ENCODE measurements around the gene SBK3. TPM values are rescaled to one million over a fixed set of nuclear protein-coding genes. Genes with fewer than 3 reads are reported as not detected.

SBK3 gene
- total RNA-seq, 1 donor from 2014 or later, result not detected

Other genes with a start within 250 kb of the SBK3 start
- 1.1 TPM for gene TMEM150B, start 220.2 kb downstream of the SBK3 start, total RNA-seq
- 17.0 TPM for gene KMT5C, start 205.7 kb downstream of the SBK3 start, total RNA-seq
- gene COX6B2, start 190.8 kb downstream of the SBK3 start, total RNA-seq, result 3.1 TPM
- gene GARIN5B, start 182.3 kb downstream of the SBK3 start, total RNA-seq, result not detected
- gene IL11, start 175.1 kb downstream of the SBK3 start, total RNA-seq, result 0.30 TPM
- gene TMEM190, start 168.7 kb downstream of the SBK3 start, total RNA-seq, result not detected
- gene TMEM238, start 161.3 kb downstream of the SBK3 start, total RNA-seq, result 0.30 TPM
- gene RPL28, start 159.6 kb downstream of the SBK3 start, total RNA-seq, result 377 TPM
- 25.4 TPM for gene UBE2S, start 137.8 kb downstream of the SBK3 start, total RNA-seq
- gene SHISA7, start 102.2 kb downstream of the SBK3 start, total RNA-seq, result 0.10 TPM
- gene ISOC2, start 83.9 kb downstream of the SBK3 start, total RNA-seq, result 23.0 TPM
- not detected for gene C19orf85, start 80.8 kb downstream of the SBK3 start, total RNA-seq
- 1.1 TPM for gene ZNF628, start 68.9 kb downstream of the SBK3 start, total RNA-seq
- 6.1 TPM for gene NAT14, start 60.4 kb downstream of the SBK3 start, total RNA-seq
- 16.5 TPM for gene SSC5D, start 57.1 kb downstream of the SBK3 start, total RNA-seq
- gene SBK2, start 8.4 kb downstream of the SBK3 start, total RNA-seq, result not detected
- gene ZNF579, start 35.3 kb upstream of the SBK3 start, total RNA-seq, result 2.2 TPM
- 3.2 TPM for gene FIZ1, start 54.0 kb upstream of the SBK3 start, total RNA-seq
- gene ZNF524, start 54.7 kb upstream of the SBK3 start, total RNA-seq, result 6.4 TPM
- gene ZNF865, start 60.1 kb upstream of the SBK3 start, total RNA-seq, result 2.1 TPM
- 3.2 TPM for gene ZNF784, start 79.0 kb upstream of the SBK3 start, total RNA-seq
- 4.0 TPM for gene ZNF580, start 95.5 kb upstream of the SBK3 start, total RNA-seq
- 12.4 TPM for gene ZNF581, start 98.1 kb upstream of the SBK3 start, total RNA-seq
- gene CCDC106, start 102.7 kb upstream of the SBK3 start, total RNA-seq, result 4.2 TPM
- gene U2AF2, start 109.5 kb upstream of the SBK3 start, total RNA-seq, result 64.1 TPM
- 20.8 TPM for gene EPN1, start 129.7 kb upstream of the SBK3 start, total RNA-seq
- gene NLRP9, start 192.9 kb upstream of the SBK3 start, total RNA-seq, result not detected
- not detected for gene RFPL4A, start 213.6 kb upstream of the SBK3 start, total RNA-seq
- not detected for gene RFPL4AL1, start 223.6 kb upstream of the SBK3 start, total RNA-seq

Data from skin of body (tissue), 1 donor.